ENCODE results near the gene FAM83D. TPM values are rescaled to one million over a fixed set of nuclear protein-coding genes. Genes with fewer than 3 reads are reported as not detected.

The FAM83D gene
- polyA plus RNA-seq, 2 of the 4 experiments (the other 2 are of a cell fraction): 57.1 to 58.3 TPM

- POLR2A ChIA-PET: interaction anchor here (0.6 to 1.0 kb wide), 2 partner anchors 18 to 34 kb away, joined by 3 read pairs; partner anchors contain the start of gene DHX35
- ATAC-seq (no peak), FAIRE-seq (no peak)
Observed at GRCh38 chr20:38979842-38980241, 53.6 kb downstream of the FAM83D start.

DNA sequence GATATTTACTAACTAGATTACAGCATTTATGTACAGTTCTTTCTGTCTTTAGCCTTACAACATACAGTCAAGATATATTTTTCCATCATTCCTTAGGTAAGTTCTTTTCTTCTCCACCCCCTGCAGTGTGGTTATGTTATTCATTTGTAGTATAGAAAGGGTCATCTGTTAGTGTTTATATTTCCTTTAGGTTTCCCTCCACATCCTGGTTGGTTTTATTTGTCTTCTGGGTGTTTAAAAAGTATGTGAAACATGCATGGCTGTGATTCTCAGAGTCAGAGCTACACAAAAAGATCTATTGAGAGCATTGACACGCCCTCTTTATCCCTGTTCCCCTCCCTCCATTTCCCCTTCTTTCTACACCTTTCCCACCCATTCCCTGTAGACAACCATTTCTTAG, 56.1 kb downstream of the FAM83D start:
- ChIA-PET POLR2A (no interaction called here), CTCF (no interaction called here)

More at GRCh38 chr20:38979842-38980241, 53.6 kb downstream of the FAM83D start:
- Histone ChIP-seq H3K4me1 (no peaks in the 10 kb centered on the region), H3K4me2 (no peak overlapping the region), H3K27ac (no peak overlapping the region), H3K4me3 (no peak overlapping the region), H3K9me3 (no peaks in the 10 kb centered on the region)
- CTCF ChIA-PET: interaction anchor here (1.2 to 1.7 kb wide), 4 partner anchors 10 to 69 kb away, joined by 3 to 5 read pairs (median 4); partner anchors contain the start of gene FAM83D
- no peak for TF ChIP-seq RNF2 (IDR thresholded peaks at IDR 0.05; ENCODE audit: borderline replicate concordance, low read depth)
- TF ChIP-seq HOXB5 (CRISPR knock-in tag; IDR thresholded peaks at IDR 0.05): no peak
- TF ChIP-seq HOXB13 (CRISPR knock-in tag; IDR thresholded peaks at IDR 0.05; ENCODE audit: low read depth): no peak
- no peak for TF ChIP-seq SMC3 (IDR thresholded peaks at IDR 0.05)
- TF ChIP-seq HMGXB4 (CRISPR knock-in tag; IDR thresholded peaks at IDR 0.05; ENCODE audit: borderline replicate concordance): no peak
- no peak for TF ChIP-seq POLR2AphosphoS2 (conservative IDR thresholded peaks at IDR 0.05; ENCODE audit: low read length)
- TF ChIP-seq MAFK (IDR thresholded peaks at IDR 0.05; ENCODE audit: partially characterized antibody): no peak
- no peak for TF ChIP-seq MAX (IDR thresholded peaks at IDR 0.05)
- TF ChIP-seq CBX8 (IDR thresholded peaks at IDR 0.05): no peak
- TF ChIP-seq MAZ (IDR thresholded peaks at IDR 0.05; ENCODE audit: borderline replicate concordance, low read depth, low read length): no peak
- no peak for TF ChIP-seq FOSB (CRISPR knock-in tag; IDR thresholded peaks at IDR 0.05)
- TF ChIP-seq RAD21 (conservative IDR thresholded peaks at IDR 0.05 in 1 of 2, IDR thresholded peaks at IDR 0.05 in 1 of 2): no peak
- DNase-seq (ENCODE audit: low read depth in 1 of 2, low spot score in 1 of 2): no peak
- WGBS (ENCODE audit: missing lambda C conversion rate): 95% methylated on average over 3 of the region's 3 CpGs

More for the DNA sequence above, 56.1 kb downstream of the FAM83D start:
- DNase-seq (ENCODE audit: low read depth in 1 of 2, low spot score in 1 of 2) (no peak), FAIRE-seq (no peak), ATAC-seq (no peak)
- Histone ChIP-seq H3K9me3 (no peaks in the 10 kb centered on the region), H3K4me2 (no peak overlapping the region), H3K4me3 (no peak overlapping the region), H3K4me1 (peaks cover 10% of the 10 kb centered on the region; the same call in 2 of the 3 replicates), H3K27ac (no peak overlapping the region)
- TF ChIP-seq, protein P1, sequence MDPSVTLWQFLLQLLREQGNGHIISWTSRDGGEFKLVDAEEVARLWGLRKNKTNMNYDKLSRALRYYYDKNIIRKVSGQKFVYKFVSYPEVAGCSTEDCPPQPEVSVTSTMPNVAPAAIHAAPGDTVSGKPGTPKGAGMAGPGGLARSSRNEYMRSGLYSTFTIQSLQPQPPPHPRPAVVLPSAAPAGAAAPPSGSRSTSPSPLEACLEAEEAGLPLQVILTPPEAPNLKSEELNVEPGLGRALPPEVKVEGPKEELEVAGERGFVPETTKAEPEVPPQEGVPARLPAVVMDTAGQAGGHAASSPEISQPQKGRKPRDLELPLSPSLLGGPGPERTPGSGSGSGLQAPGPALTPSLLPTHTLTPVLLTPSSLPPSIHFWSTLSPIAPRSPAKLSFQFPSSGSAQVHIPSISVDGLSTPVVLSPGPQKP (IDR thresholded peaks at IDR 0.05; ENCODE audit: low read depth, low read length): no peak
- TF ChIP-seq, protein P2, sequence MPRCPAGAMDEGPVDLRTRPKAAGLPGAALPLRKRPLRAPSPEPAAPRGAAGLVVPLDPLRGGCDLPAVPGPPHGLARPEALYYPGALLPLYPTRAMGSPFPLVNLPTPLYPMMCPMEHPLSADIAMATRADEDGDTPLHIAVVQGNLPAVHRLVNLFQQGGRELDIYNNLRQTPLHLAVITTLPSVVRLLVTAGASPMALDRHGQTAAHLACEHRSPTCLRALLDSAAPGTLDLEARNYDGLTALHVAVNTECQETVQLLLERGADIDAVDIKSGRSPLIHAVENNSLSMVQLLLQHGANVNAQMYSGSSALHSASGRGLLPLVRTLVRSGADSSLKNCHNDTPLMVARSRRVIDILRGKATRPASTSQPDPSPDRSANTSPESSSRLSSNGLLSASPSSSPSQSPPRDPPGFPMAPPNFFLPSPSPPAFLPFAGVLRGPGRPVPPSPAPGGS (IDR thresholded peaks at IDR 0.05): no peak
- TF ChIP-seq, protein P3, sequence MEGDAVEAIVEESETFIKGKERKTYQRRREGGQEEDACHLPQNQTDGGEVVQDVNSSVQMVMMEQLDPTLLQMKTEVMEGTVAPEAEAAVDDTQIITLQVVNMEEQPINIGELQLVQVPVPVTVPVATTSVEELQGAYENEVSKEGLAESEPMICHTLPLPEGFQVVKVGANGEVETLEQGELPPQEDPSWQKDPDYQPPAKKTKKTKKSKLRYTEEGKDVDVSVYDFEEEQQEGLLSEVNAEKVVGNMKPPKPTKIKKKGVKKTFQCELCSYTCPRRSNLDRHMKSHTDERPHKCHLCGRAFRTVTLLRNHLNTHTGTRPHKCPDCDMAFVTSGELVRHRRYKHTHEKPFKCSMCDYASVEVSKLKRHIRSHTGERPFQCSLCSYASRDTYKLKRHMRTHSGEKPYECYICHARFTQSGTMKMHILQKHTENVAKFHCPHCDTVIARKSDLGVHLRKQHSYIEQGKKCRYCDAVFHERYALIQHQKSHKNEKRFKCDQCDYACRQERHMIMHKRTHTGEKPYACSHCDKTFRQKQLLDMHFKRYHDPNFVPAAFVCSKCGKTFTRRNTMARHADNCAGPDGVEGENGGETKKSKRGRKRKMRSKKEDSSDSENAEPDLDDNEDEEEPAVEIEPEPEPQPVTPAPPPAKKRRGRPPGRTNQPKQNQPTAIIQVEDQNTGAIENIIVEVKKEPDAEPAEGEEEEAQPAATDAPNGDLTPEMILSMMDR (IDR thresholded peaks at IDR 0.05): no peak
- WGBS (ENCODE audit: missing lambda C conversion rate): 84% methylated on average over 1 of the region's 1 CpG
